ENCODE data around the gene POLDIP2. TPM values are rescaled to one million over a fixed set of nuclear protein-coding genes. Genes with fewer than 3 reads are reported as not detected.

Gene POLDIP2
- total and polyA plus RNA-seq, 10 of the 15 experiments (the other 5 are each of a cell fraction or from before 2014, with no cell fraction given) = 22.8 to 196 (median 121) TPM

DNA sequence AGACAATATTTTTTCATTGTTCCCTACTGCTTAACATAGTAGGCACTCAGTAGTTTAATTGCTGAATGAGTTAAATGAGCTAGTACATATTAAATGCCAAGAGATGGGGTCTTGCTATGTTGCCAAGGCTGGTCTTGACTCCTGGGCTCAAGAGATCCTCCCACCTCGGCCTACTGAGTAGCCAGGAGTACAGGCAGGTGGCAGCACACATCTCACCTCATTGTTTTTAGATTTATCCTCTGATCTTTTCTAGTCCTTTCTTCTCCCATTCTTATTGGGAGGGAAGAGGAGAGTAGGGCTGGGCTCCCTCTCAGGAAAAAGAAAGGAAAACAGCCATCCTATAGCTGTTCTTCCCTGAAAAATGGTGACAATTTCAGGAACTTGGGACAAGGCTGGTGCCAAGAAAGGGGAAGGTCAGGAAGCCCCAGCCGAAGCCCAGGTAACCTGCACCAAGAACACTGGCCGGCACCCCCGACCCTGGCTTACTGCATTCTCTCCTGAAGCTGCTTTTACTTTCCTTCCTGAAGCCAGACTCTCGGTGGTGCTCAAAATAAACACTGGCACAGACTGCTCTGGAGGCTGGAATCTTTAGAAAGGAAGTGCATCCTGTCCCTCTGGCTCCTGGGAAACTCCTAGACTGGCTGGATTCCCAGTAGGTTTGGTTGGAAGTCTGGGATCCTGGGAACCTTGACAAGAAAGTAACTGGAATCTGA is 19.1 kb downstream of the POLDIP2 start:
- Histone ChIP-seq H3K79me2 (ENCODE audit: control insufficient read depth, insufficient read depth, low read length) (peaks cover 19% of the 10 kb centered on the region), H3K9me3 (replicated peaks; ENCODE audit: control insufficient read depth, insufficient read depth, low read length) (no peaks in the 10 kb centered on the region), H4K20me1 (ENCODE audit: control insufficient read depth, insufficient read depth) (no peaks in the 10 kb centered on the region), H3K4me1 (ENCODE audit: control insufficient read depth, insufficient read depth, low read length) (peaks cover 3% of the 10 kb centered on the region), H3K27ac (ENCODE audit: control insufficient read depth, insufficient read depth) (no peak overlapping the region), H3K4me2 (ENCODE audit: control insufficient read depth, insufficient read depth) (no peak overlapping the region), H3K9ac (ENCODE audit: control insufficient read depth, insufficient read depth, low read length) (no peak overlapping the region), H3K36me3 (ENCODE audit: control insufficient read depth in 2 of 2, insufficient read depth in 2 of 2, low read length in 1 of 2) (peaks cover 6 to 10% of the 10 kb centered on the region in 2 experiments; a peak in 3 of 4 replicates), H3K4me3 (no peak overlapping the region), H2AFZ (ENCODE audit: control insufficient read depth, low read depth, low read length) (no peak overlapping the region), H3K27me3 (replicated peaks in 1 of 2; ENCODE audit: control insufficient read depth in 2 of 2, insufficient read depth in 2 of 2, low read length in 1 of 2) (no peaks in the 10 kb centered on the region)
- CTCF ChIA-PET = interaction anchor here (1.2 to 2.3 kb wide), 2 partner anchors 16 to 78 kb away, joined by 6 to 8 read pairs; no protein-coding TSS in a partner anchor
- intact Hi-C loops (cut with micrococcal nuclease; ENCODE audit: unreplicated experiment) = no loop called here
- no TSS peak for BruUV-seq (replicated peaks)
- FAIRE-seq (no peak), ATAC-seq (no peak), DNase-seq (ENCODE audit: low read depth, low spot score) (no peak)
- in situ Hi-C loops (cut with MboI) = loop anchor here (10.0 kb wide), 1 partner anchor 617 kb away; the partner anchor contains the start of gene PHF12
- 77% methylated on average over 5 of the region's 5 CpGs for WGBS (ENCODE audit: insufficient coverage, insufficient replicate concordance, low lambda C conversion rate, missing lambda C conversion rate)
- SMC1A ChIA-PET (ENCODE audit: uncharacterized antibody, unreplicated experiment) = no interaction called here
- RAD21 ChIA-PET (ENCODE audit: unreplicated experiment) = interaction anchor here (1.2 kb wide), 1 partner anchor 20 kb away, joined by 3 read pairs; the partner anchor contains the start of gene POLDIP2
- no peak for TF ChIP-seq DPF2 (IDR thresholded peaks at IDR 0.05)
- TF ChIP-seq MYB (IDR thresholded peaks at IDR 0.05; ENCODE audit: borderline replicate concordance, low read depth, low read length) = no peak
- TF ChIP-seq SIN3A (IDR thresholded peaks at IDR 0.05; ENCODE audit: low read depth, low read length) = no peak
- no peak for TF ChIP-seq CREM (IDR thresholded peaks at IDR 0.05; ENCODE audit: low read depth)
- TF ChIP-seq MYC (IDR thresholded peaks at IDR 0.05; ENCODE audit: insufficient read depth, insufficient read length, insufficient replicate concordance, low read length, severe bottlenecking) = no peak
- TF ChIP-seq RB1 (IDR thresholded peaks at IDR 0.05; ENCODE audit: borderline replicate concordance) = no peak
- TF ChIP-seq NR2C2 (IDR thresholded peaks at IDR 0.05; ENCODE audit: borderline replicate concordance, control insufficient read depth, insufficient read length, low read depth) = no peak
- no peak for TF ChIP-seq JUNB (IDR thresholded peaks at IDR 0.05)
- no peak for TF ChIP-seq GATAD2B (conservative IDR thresholded peaks at IDR 0.05; ENCODE audit: low read depth)
- TF ChIP-seq ZBTB4 (CRISPR knock-in tag; IDR thresholded peaks at IDR 0.05) = no peak
- no peak for TF ChIP-seq STAT1 (conservative IDR thresholded peaks at IDR 0.05)
- no peak for TF ChIP-seq RCOR1 (conservative IDR thresholded peaks at IDR 0.05; ENCODE audit: low read depth, low read length)
- TF ChIP-seq CBFB (IDR thresholded peaks at IDR 0.05; ENCODE audit: low read depth) = no peak
- POLR2A ChIA-PET = no interaction called here

Measured in GM12878 (cell line).